HG03439 (cell line): ENCODE results near the gene DUSP2.

Experiments used
- ATAC-seq: cut with Tn5 transposase; IDR thresholded peaks from one replicate; pipeline ENCODE4 v1.9.1; 2021; ENCODE audit warnings: mild to moderate bottlenecking, moderate library complexity; ENCODE audit not compliant: unreplicated experiment

Gene DUSP2

DNA sequence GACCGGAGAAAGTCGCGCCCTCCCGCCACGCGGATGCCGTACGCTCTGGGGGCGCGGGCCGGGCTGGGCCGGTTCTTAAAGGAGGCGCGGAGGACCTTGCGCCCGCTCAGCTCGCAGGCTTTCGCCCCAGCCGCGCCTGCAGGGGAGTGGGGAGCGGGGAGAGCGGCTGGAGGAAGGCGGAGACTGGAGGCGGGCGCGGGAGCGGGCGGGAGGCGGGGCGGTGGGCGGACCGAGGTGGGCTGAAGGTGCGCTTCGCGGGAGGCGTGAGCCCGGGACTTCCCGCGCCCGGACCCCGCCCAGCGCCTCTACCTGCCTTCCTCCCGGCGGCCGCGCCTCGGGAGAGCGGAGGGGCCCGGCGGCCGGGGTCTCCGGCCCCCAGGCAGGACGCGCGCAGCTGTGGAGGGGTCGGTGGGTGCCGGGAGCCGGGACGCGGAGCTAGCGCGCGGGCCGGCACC is 28.8 kb downstream of the DUSP2 start, which contains the start of gene ADRA2B:
Gene ADRA2B, minus strand, starts transcription at position 148 of the 455 bp plus-strand sequence. CDS start 422 bp downstream, outside the sequence.
- no peak for ATAC-seq

DNA sequence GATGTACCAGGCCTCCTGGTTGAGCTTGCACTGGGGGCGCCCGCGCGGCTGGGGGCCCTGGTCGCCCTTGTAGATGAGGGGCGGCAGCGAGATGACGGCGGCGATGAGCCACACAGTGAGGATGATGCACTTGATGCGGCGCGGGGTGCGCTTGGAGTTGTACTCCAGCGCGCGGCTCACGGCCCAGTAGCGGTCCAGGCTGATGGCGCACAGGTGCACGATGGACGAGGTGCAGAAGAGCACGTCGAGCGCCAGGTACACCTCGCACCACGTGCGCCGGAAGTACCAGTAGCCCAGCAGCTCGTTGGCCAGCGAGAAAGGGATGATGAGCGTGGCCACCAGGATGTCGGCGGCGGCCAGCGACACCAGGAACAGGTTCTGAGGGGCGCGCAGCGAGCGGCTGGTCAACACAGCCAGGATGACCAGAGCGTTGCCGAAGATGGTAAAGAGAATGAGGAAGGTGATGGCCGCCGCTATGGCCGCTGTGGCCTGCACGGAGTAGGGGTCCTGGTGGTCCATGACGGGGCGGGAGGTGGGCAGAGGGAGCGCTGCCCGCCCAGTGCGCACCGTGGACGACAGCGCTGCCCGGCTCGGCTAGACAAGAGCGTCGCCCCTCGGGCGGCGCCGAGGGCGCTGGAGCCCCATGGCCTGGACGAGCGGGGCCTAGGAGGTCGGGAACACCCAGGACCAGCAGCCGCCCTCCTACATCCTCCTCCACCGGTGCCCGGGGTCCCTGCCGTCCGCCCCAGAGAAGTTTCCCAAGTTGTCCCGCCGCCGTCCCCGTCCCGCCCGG is 29.4 kb downstream of the DUSP2 start:
- ATAC-seq = no peak

GRCh38 chr2:96114903-96115581 is 30.2 kb downstream of the DUSP2 start:
- ATAC-seq = no peak

GRCh38 chr2:96114546-96114902 is 30.7 kb downstream of the DUSP2 start:
- no peak for ATAC-seq

- ATAC-seq = no peak
Observed at GRCh38 chr2:96113951-96114350, 31.3 kb downstream of the DUSP2 start.

GRCh38 chr2:96113367-96113677 is 31.9 kb downstream of the DUSP2 start:
- ATAC-seq = no peak

DNA sequence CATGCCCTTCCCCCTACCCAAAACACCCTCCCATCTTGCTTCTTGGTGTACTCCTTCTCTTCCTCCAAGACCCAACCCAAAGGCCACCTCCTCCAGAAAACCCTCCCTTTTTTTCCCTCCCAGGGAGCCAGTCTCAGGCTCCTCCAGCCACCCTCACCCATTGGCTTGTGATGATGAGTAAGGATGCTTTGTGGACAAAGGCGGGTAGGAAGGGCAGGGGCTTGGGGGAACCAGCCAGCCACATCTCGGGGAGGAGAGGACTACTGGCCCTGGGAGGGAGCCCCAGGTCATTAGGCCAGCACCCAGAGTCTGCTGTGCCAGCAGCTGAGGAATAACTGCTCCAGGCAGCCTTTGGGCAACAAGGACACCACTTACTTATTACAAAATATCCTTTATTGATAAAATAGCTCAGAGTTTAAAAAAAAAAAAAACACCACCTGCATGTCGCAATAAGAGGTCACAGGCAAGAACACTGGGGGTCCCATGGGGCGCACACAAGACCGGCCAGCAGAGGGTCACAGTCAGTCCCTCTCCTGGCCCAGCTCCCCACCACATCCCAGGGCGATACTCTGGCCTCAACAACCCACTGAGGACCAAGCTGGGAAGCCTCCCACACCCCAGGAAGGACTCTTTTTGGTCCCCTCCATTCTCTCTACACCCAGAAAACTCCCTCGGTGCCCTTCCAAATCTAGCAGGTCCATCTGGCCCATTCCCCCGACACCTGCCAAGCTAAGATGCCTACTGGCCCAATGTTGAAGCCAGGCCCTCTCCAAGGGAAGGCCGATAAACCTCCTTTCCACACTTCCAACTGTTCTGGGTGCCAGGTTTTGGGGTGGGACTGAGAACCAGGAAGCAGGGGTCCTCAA is 32.5 kb downstream of the DUSP2 start:
- no peak for ATAC-seq

- no peak for ATAC-seq
Observed at GRCh38 chr2:96111823-96112500, 33.3 kb downstream of the DUSP2 start.

DNA sequence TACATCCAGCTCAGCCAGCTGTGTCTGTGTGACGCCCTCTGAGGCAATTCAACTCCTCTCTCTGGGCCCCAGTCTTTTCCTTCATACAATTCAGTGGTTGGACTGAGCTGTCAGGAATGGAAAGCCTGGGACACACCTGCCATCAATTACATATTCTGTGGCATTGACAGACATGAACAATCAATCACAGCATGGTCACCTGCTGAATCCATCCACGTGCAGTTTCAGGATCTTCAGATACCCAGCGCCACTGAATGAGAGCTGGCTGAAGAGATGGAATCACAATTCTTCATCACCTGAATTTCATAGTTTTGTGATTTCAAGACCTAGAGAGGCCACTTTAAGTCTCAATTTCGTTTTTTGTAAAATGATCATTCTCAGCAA is 34.0 kb downstream of the DUSP2 start:
- no peak for ATAC-seq

DNA sequence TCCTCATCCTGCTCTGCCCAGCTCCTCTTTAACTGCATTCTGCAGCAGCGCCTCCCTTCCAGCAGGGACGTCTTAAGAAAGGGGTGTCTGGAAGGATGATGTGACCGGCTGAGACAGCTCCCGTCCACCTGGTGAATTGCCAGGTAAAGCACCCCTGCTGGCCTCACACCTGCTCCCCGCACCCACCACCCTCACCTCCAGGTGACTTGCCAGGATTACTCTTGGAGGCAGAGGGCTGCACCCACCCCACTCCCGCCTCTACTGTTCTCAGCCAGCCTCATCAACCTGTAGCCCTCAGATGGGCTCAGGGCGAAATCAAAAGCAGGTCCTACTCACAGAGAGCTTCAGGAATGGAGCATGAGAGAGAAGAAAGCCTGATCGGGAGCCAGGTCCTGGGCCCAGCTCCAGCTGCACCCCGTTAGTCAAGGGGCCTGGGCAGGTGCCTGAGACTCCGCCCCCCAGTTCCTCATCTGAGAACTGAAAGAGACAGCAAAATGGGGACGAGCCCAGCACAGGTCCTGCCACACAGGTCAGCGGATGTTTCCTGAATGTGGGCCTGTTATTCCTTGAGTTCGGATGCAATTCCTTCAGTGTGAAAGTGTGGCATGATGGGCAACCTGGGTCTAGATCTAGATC is 34.5 kb downstream of the DUSP2 start:
- ATAC-seq = no peak

DNA sequence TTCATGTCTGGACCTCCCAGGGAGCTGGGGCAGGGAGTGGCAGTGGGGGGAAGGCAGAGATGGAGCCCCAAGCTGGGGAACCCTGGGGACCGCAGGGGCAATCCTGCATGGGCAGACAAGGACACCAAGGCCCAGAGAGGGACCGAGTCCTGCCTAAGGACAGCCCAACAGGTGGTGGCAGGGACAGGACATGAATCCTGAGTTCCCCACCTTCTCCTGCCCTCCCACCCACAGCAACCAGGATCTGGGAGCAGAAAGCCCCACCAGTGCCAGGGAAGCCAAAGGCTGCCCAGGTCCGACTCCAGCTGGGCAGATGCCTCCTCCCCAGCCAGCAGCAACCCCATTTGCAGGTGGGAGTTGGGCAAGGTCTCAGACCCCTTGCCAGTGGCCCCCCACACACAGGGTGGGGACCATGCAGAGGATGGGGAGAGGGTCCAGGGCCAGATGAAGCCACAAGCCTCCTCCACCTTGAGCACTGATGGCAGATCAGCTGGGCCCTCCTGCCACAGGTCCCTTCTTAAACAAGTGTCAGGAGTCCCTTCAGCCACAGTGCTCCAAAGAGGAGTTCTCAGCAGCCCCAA is 35.2 kb downstream of the DUSP2 start:
- no peak for ATAC-seq

DNA sequence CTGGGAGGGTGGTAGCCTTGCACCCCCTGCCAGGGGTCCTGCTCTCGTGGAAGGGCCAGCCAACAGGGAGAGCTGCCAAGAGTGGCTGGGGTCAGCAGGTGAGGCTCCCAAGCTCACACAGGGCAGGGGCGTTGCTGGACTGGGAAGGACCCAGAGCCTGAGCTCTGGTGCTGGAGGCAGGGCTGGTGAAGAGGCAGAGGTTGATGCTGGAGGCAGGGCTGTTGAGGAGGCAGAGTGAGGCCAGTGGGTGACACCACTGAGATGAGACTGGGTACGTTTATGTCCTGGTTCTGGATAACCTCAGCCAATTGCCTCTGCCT is 35.9 kb downstream of the DUSP2 start:
- ATAC-seq = no peak

DNA sequence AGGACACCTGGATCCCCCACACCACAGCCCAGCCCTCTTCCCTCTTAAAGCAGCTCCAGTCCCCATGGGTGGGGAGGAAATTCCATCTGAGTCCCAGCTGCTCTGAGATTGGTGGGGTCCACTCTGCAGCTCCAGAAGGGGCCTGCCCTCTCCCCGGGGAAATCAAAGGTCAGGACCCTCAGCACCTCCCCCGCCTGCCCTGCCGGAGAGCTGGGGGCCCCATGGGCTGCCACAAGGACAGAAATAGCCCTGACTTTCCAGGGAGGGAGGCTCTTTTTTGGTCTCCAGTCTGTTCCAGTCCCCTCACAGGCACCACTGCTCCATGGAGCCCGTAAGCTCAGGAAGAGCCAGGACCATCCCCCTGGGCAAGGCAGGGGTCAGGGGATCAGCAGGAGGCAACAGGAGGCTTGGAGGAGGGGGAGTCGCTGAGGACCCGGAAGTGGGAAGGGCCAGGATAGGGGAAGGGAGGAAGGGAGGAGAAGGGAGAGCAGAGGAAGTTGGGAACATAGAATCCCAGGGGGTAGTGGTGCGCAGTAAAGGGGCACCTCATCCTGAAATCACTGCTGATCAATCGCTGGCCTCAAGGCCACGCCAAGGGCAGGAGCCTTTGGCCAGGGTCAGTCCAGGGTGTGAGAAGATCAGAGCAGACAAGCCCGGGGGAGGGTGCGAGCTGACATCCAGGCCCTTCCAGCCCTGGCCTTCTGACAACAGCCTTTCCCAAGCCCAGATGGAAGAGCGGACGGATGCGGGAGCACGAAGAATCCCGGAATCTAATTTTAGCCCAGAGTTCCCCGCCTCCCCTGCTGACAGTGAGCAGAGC is 36.5 kb downstream of the DUSP2 start:
- ATAC-seq = no peak

- no peak for ATAC-seq
Observed at GRCh38 chr2:96108151-96108540, 37.1 kb downstream of the DUSP2 start.

GRCh38 chr2:96107708-96108065 is 37.6 kb downstream of the DUSP2 start:
- ATAC-seq = no peak

DNA sequence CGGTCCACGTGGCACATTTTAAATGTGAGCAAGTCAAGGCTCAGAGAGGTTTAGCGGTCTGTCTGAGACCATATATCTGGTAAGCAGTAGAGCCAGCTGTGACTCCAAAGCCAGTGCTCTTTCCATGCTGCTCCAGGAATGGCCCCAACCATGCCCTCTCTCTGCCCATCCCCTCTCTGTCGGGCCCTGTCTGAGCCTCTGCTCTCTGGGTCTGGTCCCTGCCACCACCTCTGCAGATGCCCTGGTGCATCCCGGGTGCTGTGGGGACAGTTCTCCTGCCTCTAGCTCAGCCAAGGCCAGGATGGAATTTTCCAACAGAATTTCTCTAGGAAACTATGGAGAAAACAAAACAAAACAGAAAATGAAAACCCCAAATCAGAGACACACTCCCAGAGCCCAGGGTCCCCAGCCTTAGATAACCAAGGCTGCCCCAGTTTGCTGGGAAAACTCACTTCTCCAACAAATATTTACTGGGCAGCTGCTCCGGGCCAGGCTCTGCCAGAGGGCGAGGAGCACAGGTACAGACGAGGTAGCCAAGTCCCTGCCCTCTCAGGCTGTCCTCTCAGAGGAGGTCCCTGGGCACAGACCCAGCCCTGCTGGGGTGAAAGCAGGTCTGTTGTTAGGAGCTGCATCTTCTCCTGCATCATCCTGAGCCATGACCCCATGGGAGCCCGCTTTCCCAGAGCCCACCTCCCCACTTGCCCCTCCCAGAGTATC is 38.1 kb downstream of the DUSP2 start:
- ATAC-seq = no peak

DNA sequence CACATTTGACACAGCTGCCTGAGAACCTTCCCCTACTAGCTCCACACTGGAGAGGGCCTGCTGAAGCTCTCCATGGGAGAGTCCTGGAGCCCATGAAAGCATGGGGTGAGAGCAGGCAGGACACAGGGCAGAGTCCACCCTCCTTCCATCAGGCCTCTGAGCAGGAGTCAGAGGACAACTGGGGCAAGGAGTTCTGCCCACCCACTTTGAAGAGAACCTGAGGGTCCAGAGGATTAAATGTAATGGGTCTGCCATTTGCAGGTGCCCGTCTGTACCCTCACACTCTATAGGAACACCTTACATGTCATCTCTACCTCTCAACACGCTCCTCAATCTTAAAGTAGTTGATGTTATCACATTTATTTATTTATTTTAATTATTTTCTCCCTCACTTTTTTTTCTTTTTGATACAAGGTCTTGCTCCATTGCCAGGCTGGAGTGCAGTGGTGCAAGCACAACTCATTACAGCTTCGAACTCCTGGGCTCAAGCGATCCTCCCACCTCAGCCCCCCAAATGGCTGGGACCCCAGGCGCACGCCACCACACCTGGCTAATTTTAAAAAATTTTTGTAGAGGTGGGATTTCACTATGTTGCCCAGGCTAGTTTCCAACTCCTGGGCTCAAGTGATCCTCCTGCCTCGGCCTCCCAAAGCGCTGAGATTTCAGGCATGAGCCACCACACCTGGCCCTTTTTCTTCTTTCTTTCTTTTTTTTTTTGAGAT is 39.1 kb downstream of the DUSP2 start:
- ATAC-seq = no peak

GRCh38 chr2:96105152-96105915 is 39.9 kb downstream of the DUSP2 start:
- ATAC-seq = no peak
